Activated naive CD4-positive, alpha-beta T cell treated with anti-CD3 and anti-CD28 coated beads, Interleukin-2, amount 50 U/mL, for 72 hours (primary cell): ENCODE measurements around the gene HES6. TPM values are rescaled to one million over a fixed set of nuclear protein-coding genes. Genes with fewer than 3 reads are reported as not detected.

ENCODE experiments used
- ATAC-seq, 2 donors: fragments of 150-1000 bp; cut with Tn5 transposase; 2 replicates each; pipeline ENCODE4 v1.10.0; 2021; ENCODE audit warnings: mild to moderate bottlenecking in 2 of 2, moderate library complexity in 2 of 2
- DNase-seq, 2 donors: peaks; one replicate each; pipeline ENCODE4 v3.0.0; 2021 to 2022; ENCODE audit warnings: low spot score in 2 of 2
- H3K27ac Mint-ChIP-seq, 2 donors: one replicate each; pipeline ENCODE4 v1.8.0; 2022; ENCODE audit warnings: mild to moderate bottlenecking in 2 of 2, mixed read lengths in 2 of 2
- H3K36me3 Mint-ChIP-seq, 2 donors: one replicate each; pipeline ENCODE4 v1.8.0; 2022; ENCODE audit warnings: mixed read lengths in 2 of 2
- H3K9me3 Mint-ChIP-seq, 2 donors: one replicate each; pipeline ENCODE4 v1.8.0; 2022; ENCODE audit warnings: mixed read lengths in 2 of 2
- total RNA-seq, 2 donors: library from RNA; stranded (reverse); gene quantifications; one replicate each; pipeline ENCODE4 v1.2.3, GENCODE V29; 2022

Gene HES6
- total RNA-seq, 2 donors from 2014 or later: 4.7 to 5.1 TPM

- peak; percentile 87 to 94 for ATAC-seq
- Mint-ChIP-seq H3K9me3 (peaks cover 0 to 3% of the 10 kb centered on the region in 2 donors), H3K36me3 (peaks cover 0 to 6% of the 10 kb centered on the region in 2 donors), H3K27ac (peak overlapping the region in 1 of 2 donors; percentile 50)
- peak; percentile 76 for DNase-seq
These were observed 8.5 kb downstream of the HES6 start for GRCh38 chr2:238231251-238231793.

GRCh38 chr2:238230699-238231098 lies 9.1 kb downstream of the HES6 start:
- no peak overlapping the region for H3K27ac Mint-ChIP-seq
- no peak for ATAC-seq
- H3K36me3 Mint-ChIP-seq: peaks cover 0 to 6% of the 10 kb centered on the region in 2 donors
- peaks cover 0 to 3% of the 10 kb centered on the region in 2 donors for H3K9me3 Mint-ChIP-seq
- no peak for DNase-seq

DNA sequence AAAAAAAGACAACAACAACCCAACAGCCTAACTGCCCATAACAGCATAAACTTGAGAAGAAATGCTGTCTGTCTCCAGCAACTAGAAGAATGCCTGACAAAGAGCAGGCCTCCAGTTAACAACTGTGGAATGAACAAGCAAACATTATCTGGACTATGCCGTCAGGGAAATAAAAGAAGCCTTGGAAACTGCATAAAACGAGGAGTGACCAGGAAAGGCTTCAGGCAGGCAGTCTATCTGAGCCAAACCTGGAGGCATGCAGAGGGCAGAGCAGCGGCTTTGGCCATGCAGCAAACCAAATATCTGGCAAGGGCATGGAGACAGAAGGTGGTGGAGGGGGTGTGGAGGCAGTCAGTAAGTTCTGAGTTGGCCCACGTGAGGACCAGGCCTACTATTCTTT lies 11.1 kb downstream of the HES6 start:
- Mint-ChIP-seq H3K27ac (no peak overlapping the region), H3K9me3 (peaks cover 0 to 3% of the 10 kb centered on the region in 2 donors), H3K36me3 (peaks cover 0 to 6% of the 10 kb centered on the region in 2 donors)
- DNase-seq: no peak
- no peak for ATAC-seq

DNA sequence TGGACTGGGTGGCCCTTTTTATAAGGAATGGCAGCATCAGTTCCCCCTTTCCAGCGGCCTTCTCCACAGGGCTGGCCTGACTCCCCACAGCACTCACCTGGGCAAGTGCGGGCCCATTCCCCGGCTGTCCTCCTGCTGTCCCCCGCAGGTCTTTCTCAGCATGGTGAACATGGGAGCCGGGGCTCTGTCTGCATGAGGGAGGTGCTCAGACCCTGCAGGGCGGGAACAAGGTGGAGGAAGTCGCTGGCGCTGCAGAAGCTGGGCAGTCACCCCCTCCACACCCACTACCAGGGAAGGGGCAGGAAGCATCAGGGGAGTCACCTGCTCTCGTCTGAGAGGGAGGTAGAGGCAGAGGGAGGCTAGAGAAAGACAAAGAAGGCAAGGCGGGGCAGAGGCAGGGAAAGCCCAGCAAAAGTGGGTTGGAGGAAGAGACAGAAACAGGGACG lies 12.2 kb downstream of the HES6 start:
- ATAC-seq: no peak
- peaks cover 0 to 6% of the 10 kb centered on the region in 2 donors for H3K36me3 Mint-ChIP-seq
- peaks cover 0 to 3% of the 10 kb centered on the region in 2 donors for H3K9me3 Mint-ChIP-seq
- H3K27ac Mint-ChIP-seq: no peak overlapping the region
- DNase-seq: no peak

- ATAC-seq: no peak
- no peak for DNase-seq
These were observed 12.9 kb downstream of the HES6 start for GRCh38 chr2:238226698-238227586.

GRCh38 chr2:238225911-238226697 lies 13.7 kb downstream of the HES6 start:
- H3K27ac Mint-ChIP-seq: peak overlapping the region in 1 of 2 donors; percentile 42
- ATAC-seq: no peak
- no peaks in the 10 kb centered on the region for H3K9me3 Mint-ChIP-seq
- DNase-seq: no peak
- H3K36me3 Mint-ChIP-seq: no peaks in the 10 kb centered on the region

More at GRCh38 chr2:238226698-238227586, 12.9 kb downstream of the HES6 start:
- Mint-ChIP-seq H3K36me3 (peaks cover 0 to 6% of the 10 kb centered on the region in 2 donors), H3K9me3 (no peaks in the 10 kb centered on the region), H3K27ac (peak overlapping the region; percentile 30 to 64)

DNA sequence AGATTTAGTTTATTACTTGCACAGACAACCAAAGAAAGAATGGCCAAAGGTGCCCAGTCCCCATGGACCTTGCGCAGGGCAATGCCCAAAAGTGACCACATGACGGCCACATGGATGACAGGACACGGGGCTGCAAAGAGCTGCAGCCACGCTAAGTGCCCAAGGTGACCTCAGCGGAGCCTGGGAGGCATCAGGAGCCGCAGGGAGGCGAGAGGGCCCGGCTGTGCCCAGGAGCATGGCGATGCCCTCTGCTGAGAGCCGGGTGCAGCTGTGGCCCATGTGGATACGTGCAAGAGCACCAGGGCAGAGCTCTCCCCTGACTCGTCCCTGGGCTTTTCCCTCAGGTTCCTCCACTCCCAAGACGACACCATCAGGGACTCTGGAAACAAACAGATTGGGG lies 14.7 kb downstream of the HES6 start:
- H3K27ac Mint-ChIP-seq: peak overlapping the region in 1 of 2 donors; percentile 42
- DNase-seq: no peak
- no peak for ATAC-seq
- no peaks in the 10 kb centered on the region for H3K36me3 Mint-ChIP-seq
- no peaks in the 10 kb centered on the region for H3K9me3 Mint-ChIP-seq

DNA sequence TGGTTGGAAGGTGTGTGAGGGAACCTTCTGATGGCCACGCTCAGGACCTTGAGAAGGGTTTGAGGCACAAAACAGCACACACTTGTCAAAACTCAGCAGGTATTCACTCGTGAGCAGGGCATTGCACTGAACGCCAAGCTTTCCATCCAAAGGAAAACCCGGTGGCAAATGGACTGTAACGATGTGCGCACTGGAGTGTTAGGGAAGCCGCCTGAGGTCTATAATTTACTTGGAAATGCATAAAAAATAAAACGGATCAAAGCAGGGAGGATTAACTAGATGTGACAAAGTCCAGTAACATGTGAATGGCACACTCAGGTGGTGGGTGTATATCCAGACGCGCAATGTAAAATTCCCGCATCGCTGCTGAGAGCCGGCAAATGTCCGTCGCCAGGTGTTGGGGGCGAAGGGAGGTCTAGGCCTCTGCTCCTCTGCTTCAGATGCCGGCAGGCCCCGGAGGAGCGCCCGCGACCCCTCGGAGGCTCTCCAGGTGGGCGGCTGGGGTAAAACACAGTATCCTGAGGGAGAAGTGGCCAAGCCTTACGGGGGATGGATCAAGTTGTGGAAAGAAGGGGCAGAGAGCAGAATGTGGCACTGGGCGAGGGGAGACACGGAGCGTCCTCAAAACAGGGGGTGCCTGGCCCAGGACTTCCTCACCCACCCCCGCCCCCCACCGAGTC lies 15.3 kb downstream of the HES6 start:
- DNase-seq: no peak
- H3K9me3 Mint-ChIP-seq: no peaks in the 10 kb centered on the region
- no peak overlapping the region for H3K27ac Mint-ChIP-seq
- no peaks in the 10 kb centered on the region for H3K36me3 Mint-ChIP-seq
- no peak for ATAC-seq

DNA sequence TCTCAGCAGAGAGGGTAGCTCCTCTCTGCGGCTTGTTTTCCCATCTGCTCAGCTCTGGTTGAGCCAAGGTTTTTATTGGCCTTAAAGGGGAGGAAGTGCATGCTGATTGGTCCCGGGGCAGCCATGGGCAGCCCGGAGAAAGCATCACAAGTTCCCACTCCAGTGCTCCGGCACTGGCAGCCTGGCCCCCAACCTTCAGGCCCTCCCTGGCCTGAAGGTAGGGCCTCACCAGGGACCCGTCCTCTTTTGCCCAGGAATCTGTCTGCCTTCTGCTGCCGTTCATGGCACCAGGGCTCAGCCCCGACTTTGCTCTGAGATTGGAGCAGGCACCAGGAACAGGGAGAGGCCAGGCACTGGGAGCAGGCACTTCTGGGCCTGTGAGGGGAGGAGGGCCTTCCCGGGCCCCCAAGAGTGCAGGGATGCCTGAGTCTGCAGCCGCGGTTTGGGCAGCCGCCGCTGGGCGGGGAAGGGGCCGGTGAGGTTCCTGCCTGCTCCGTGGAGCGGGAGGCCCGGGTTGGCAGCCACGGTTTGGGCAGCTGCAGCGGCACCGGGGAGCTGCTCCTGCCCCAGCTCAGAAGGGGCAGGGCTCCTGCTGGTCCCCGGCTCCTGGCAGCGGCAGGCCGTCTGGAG lies 18.8 kb downstream of the HES6 start:
- Mint-ChIP-seq H3K36me3 (no peaks in the 10 kb centered on the region), H3K9me3 (no peaks in the 10 kb centered on the region), H3K27ac (no peak overlapping the region)
- no peak for DNase-seq
- ATAC-seq: peak in 1 of 2 donors; percentile 54

DNA sequence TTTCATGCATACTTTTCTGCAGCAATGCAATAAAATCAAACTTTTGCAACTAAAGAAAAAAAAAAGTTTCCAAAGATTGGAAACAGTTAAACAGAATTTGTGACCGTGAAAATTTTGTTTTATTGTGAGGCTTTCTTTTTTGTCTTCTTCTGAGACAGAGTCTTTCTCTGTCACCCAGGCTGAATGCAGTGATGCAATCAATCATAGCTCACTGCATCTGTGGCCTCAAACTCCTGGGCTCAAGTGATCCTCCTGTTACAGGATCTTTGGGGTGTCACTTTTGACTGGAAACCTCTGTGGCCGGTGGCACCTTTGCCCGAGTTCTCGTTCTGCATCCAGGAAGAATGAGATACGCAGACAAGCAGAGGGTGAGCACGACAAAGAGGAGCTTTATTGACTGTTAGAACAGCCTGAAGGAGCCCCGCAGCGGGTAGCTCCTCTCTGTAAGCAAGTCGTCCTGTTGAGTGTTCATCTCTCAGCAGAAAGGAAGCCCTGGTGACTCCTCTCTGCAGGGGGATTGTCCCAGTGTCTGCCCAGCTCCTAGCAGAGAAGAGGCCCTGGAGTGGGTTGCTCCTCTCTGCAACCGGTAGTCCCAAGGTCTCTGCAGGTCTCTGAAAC lies 19.5 kb downstream of the HES6 start:
- Mint-ChIP-seq H3K9me3 (no peaks in the 10 kb centered on the region), H3K36me3 (no peaks in the 10 kb centered on the region), H3K27ac (no peak overlapping the region)
- ATAC-seq (no peak), DNase-seq (no peak)

DNA sequence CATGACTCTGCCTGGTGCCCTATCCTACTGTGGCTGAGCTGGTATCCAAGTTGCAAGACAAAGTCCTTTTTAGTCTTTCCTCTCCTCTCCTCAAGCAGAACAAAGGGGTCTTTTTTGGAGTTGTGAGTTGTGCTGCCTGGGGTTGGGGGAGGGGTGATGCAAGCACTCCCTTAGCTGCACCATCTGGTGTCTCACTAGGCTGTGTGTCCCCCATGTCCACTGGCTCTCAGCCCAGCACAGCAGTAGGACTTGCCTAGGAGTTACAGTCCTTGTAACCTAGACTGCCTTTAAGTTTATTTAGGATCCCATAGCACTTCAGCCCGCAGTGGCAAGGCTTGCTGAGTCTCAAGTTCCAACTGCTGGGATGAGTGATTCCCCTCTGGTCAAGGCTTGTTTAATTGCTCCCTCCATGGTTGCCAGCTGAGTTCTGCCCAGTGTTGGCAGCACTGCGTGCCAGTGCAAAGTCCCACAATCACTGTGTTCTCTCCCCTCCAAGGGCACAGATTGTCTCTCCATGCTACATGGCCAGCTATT lies 23.1 kb downstream of the HES6 start:
- H3K9me3 Mint-ChIP-seq: peaks cover 0 to 7% of the 10 kb centered on the region in 2 donors
- peaks cover 0 to 5% of the 10 kb centered on the region in 2 donors for H3K36me3 Mint-ChIP-seq
- no peak overlapping the region for H3K27ac Mint-ChIP-seq
- ATAC-seq (no peak), DNase-seq (no peak)

GRCh38 chr2:238207006-238207405 lies 32.8 kb downstream of the HES6 start:
- Mint-ChIP-seq H3K27ac (no peak overlapping the region), H3K36me3 (peaks cover 0 to 7% of the 10 kb centered on the region in 2 donors), H3K9me3 (no peaks in the 10 kb centered on the region)
- ATAC-seq: no peak
- DNase-seq: no peak

DNA sequence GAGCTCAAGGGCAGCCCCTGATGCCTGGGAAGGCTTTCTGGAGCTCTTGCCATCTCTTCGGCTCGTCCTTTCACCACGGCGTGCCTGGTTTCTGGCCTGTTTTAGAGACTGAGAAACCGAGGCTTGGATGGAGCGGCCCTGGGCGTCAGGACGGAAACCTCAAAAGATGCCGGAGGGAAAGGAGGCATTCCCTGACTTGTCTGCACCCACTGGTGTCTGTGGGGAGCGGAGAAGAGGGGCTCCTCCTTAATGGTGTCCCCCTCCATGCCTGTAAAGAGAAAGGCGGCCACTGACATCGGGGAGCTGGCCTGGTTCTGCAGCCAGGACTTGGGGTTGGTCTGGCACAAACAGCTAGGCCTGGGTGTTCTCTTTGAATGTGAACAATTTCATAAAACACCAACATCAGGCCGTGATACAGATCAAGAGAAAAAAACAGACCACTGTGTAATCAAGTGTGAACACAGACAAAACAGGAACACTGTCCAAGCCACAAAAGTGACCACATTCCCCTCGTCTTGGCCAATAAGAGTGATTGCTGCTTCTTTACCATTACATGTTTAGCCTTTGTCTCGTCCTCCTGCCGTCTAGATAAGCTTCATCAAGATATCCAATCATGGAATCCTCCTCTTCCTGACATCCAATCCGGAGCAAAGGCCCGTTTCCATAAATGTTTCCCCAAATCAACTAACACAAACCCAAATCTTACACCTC lies 35.7 kb downstream of the HES6 start:
- peak overlapping the region; percentile 75 to 87 for H3K27ac Mint-ChIP-seq
- H3K36me3 Mint-ChIP-seq: peaks cover 0 to 7% of the 10 kb centered on the region in 2 donors
- no peak for ATAC-seq
- no peak for DNase-seq
- H3K9me3 Mint-ChIP-seq: no peaks in the 10 kb centered on the region

DNA sequence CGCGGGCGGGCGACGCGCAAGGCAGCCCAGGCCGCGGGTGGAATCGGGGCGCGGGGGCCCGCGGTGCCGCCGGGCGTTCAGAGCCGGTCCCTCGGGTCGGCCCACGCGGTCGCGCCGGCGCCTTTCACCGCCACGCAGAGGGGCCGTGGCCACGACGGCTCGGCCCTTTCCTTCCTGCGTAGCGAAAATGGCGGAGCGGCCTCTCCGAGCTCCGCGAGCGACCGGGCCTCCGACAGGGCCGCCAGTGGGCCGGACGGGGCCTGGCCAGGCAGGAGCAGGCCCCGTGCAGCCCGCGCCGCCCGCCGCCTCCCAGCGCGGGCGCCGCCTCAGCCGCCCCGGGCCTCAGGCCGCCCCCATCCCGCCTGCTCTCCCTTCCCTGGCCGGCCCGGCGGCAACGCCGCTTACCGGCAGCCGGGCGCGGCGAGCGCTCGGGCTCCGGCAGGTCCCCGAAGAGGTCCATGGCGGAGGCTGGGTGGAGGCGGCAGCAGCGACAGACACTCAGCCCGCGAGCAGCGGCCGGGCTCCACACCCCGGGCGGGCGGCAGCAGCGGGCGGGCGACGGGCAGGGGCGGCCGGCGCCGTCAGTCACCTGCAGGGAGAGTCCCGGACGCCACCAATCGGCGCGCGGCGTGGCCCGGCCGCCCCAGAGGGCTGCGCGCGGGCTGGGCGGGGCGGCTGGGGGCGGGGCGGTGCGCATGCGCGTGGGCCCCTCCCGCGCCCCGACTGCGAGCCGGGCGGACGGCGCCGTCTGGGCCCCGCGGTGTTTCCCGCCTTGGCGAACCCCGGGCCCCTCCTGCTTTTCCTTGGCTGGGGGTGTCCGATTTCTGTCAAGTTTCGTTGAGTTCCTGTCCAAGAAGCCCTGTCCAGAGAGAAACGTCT lies 36.5 kb downstream of the HES6 start, which contains the start of gene ILKAP:
ILKAP (minus strand) TSS at position 602 of the 879 bp plus-strand sequence; CDS start at position 460, 142 bp downstream.
- DNase-seq (peak; percentile 92 to 93), ATAC-seq (peak; percentile 99)
- Mint-ChIP-seq H3K27ac (peak within 1 kb of the TSS; percentile 81 to 97), H3K36me3 (peaks cover 0 to 7% of the 10 kb centered on the region in 2 donors), H3K9me3 (no peaks in the 10 kb centered on the region)
